OCI-LY1 (cell line): ENCODE data around the gene MCFD2.

Experiments used
- EZH2 ChIP-seq: fragments of 200-600 bp; sonication (generic), shearing (Covaris generic); IDR thresholded peaks from 2 replicates; pipeline ENCODE4 v1.8.0; 2017; ENCODE audit warnings: borderline replicate concordance, mixed run types, mild to moderate bottlenecking, antibody characterized with exemption, low read length, moderate library complexity, mixed read lengths
- TF ChIP-seq, protein P1 (sequence below): fragments of 200-600 bp; sonication (generic), shearing (Covaris generic); IDR thresholded peaks from 2 replicates; pipeline ENCODE4 v1.5.1; 2017; ENCODE audit warnings: mild to moderate bottlenecking, antibody characterized with exemption, low read length, moderate library complexity, mixed read lengths

- TF ChIP-seq, protein P1, sequence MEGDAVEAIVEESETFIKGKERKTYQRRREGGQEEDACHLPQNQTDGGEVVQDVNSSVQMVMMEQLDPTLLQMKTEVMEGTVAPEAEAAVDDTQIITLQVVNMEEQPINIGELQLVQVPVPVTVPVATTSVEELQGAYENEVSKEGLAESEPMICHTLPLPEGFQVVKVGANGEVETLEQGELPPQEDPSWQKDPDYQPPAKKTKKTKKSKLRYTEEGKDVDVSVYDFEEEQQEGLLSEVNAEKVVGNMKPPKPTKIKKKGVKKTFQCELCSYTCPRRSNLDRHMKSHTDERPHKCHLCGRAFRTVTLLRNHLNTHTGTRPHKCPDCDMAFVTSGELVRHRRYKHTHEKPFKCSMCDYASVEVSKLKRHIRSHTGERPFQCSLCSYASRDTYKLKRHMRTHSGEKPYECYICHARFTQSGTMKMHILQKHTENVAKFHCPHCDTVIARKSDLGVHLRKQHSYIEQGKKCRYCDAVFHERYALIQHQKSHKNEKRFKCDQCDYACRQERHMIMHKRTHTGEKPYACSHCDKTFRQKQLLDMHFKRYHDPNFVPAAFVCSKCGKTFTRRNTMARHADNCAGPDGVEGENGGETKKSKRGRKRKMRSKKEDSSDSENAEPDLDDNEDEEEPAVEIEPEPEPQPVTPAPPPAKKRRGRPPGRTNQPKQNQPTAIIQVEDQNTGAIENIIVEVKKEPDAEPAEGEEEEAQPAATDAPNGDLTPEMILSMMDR = no peak
- no peak for TF ChIP-seq EZH2
These were observed 48.8 kb downstream of the MCFD2 start for GRCh38 chr2:46866770-46867246.
